NCI-H2081 treated with DMSO at 0.1 percent for 48 hours (cell line): ENCODE results near the gene EGFLAM.

ENCODE experiments used
- DNase-seq: peaks from one replicate; lab custom pipeline; 2025; lab: John Stamatoyannopoulos, UW

EGFLAM gene

GRCh38 chr5:38448568-38449350 lies 190.4 kb downstream of the EGFLAM start:
- no peak for DNase-seq

GRCh38 chr5:38450627-38451026 lies 192.3 kb downstream of the EGFLAM start:
- no peak for DNase-seq

GRCh38 chr5:38451074-38451725 lies 192.8 kb downstream of the EGFLAM start:
- DNase-seq, result no peak

- DNase-seq, result no peak
Measured at GRCh38 chr5:38452201-38452600, 193.8 kb downstream of the EGFLAM start.

- DNase-seq, result no peak
Measured at GRCh38 chr5:38453506-38453905, 195.1 kb downstream of the EGFLAM start.

GRCh38 chr5:38453921-38454320 lies 195.6 kb downstream of the EGFLAM start:
- no peak for DNase-seq

- DNase-seq, result no peak
Measured at GRCh38 chr5:38455796-38456330, 197.5 kb downstream of the EGFLAM start.

GRCh38 chr5:38456657-38457399 lies 198.5 kb downstream of the EGFLAM start:
- no peak for DNase-seq

GRCh38 chr5:38458174-38458573 lies 199.8 kb downstream of the EGFLAM start:
- DNase-seq, result no peak

- DNase-seq, result no peak
Measured at GRCh38 chr5:38462976-38463633, 204.7 kb downstream of the EGFLAM start.

GRCh38 chr5:38463634-38464521 lies 205.5 kb downstream of the EGFLAM start:
- no peak for DNase-seq

- DNase-seq, result no peak
Measured at GRCh38 chr5:38465061-38465460, 206.7 kb downstream of the EGFLAM start.

- DNase-seq, result no peak
Measured at GRCh38 chr5:38465702-38466423, 207.5 kb downstream of the EGFLAM start.

- DNase-seq, result no peak
Measured at GRCh38 chr5:38466424-38467189, 208.2 kb downstream of the EGFLAM start.

- DNase-seq, result no peak
Measured at GRCh38 chr5:38467353-38468040, 209.1 kb downstream of the EGFLAM start.

- no peak for DNase-seq
Measured at GRCh38 chr5:38468202-38468673, 209.9 kb downstream of the EGFLAM start.

GRCh38 chr5:38468978-38469706 lies 210.8 kb downstream of the EGFLAM start:
- no peak for DNase-seq

GRCh38 chr5:38469707-38470267 lies 211.4 kb downstream of the EGFLAM start:
- no peak for DNase-seq
